Body of pancreas (tissue), 4 donors: ENCODE data around the gene IL6R.

Experiments used
- POLR2A ChIP-seq, 3 donors: fragments of 450-650 bp; IDR thresholded peaks; one replicate each; pipeline ENCODE4 v1.6.1; 2016; ENCODE audit warnings: antibody characterized with exemption in 3 of 3, mild to moderate bottlenecking in 2 of 3
- TF ChIP-seq, protein P1 (sequence below), 7 experiments: fragments of 450-650 bp in 4 of 7; fragments of 200-600 bp in 3 of 7; sonication (generic) in 3 of 7; IDR thresholded peaks; one replicate each; pipeline ENCODE4 v1.5.1; 2016 to 2019; ENCODE audit warnings: antibody characterized with exemption in 7 of 7

DNA sequence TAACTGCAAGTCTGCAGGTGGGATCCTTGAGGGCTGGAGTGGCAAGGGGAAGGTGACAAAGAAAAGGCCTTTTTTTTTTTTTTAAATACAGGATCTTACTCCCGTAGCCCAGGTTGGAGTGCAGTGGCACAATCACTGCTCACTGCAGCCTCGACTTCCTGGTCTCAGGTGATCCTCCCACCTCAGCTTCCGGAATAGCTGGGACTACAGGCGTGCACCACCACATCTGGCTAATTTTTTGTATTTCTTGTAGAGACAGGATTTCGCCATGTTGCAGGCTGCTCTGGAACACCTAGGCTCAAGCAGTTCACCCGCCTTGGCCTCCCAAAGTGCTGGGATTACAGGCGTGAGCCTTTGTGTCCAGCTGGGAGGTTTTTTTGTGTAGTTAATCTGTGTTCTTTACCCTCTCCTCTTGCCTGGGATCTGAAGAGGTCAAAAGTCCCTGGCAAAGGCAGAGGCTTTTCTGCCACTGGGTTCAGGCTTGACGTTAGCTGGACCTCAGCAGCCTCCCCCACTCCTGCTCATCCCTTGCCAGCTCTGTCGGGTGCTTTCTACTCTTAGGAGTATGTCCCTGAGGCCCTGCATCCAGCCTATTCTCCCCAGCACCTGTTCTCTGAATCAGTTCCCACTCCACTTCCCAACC is 5.2 kb downstream of the IL6R start:
- TF ChIP-seq, protein P1, sequence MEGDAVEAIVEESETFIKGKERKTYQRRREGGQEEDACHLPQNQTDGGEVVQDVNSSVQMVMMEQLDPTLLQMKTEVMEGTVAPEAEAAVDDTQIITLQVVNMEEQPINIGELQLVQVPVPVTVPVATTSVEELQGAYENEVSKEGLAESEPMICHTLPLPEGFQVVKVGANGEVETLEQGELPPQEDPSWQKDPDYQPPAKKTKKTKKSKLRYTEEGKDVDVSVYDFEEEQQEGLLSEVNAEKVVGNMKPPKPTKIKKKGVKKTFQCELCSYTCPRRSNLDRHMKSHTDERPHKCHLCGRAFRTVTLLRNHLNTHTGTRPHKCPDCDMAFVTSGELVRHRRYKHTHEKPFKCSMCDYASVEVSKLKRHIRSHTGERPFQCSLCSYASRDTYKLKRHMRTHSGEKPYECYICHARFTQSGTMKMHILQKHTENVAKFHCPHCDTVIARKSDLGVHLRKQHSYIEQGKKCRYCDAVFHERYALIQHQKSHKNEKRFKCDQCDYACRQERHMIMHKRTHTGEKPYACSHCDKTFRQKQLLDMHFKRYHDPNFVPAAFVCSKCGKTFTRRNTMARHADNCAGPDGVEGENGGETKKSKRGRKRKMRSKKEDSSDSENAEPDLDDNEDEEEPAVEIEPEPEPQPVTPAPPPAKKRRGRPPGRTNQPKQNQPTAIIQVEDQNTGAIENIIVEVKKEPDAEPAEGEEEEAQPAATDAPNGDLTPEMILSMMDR (IDR thresholded peaks at IDR 0.05) = no peak
- TF ChIP-seq POLR2A (IDR thresholded peaks at IDR 0.05) = no peak
